ENCODE measurements around the gene MARK4. TPM values are rescaled to one million over a fixed set of nuclear protein-coding genes. Genes with fewer than 3 reads are reported as not detected.

MARK4 gene
- total RNA-seq, 1 experiment from 2014 or later = 58.5 TPM

DNA sequence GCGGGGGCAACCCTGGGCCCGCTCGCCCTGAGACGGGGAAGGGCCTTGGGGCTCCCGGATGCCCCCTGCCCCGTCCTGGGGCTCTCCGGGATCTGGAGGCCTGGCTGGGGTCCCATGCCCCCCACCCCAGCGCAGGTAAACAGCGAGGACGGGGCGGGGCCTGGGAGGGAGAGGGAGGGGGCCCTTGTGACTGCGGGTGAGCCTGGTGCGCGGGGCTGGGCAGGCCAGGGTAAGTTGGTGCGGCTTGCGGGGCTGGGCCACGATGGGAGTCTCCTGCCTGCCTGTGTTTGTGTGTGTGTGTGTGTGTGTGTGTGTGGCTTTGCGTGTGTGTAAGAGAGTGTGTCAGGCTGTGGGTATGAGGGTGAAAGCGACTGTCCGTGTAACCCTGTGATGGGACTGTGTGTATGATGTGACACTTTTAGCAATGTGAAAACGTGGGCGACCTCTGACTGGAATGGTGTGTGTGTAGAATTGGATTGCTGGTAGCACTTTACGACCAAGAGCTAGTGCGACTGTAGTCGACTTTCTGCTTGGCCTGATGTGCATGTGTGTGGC is 89.9 kb downstream of the MARK4 start:
- TF ChIP-seq NR1H2 (CRISPR knock-in tag; IDR thresholded peaks at IDR 0.05) (no peak), TEAD4 (CRISPR knock-in tag; IDR thresholded peaks at IDR 0.05) (no peak), ZNF121 (CRISPR knock-in tag; IDR thresholded peaks at IDR 0.05) (0 out of 2 replicates have a peak, but pooled peaks have one; percentile 4)
- TF ChIP-seq, protein P1, sequence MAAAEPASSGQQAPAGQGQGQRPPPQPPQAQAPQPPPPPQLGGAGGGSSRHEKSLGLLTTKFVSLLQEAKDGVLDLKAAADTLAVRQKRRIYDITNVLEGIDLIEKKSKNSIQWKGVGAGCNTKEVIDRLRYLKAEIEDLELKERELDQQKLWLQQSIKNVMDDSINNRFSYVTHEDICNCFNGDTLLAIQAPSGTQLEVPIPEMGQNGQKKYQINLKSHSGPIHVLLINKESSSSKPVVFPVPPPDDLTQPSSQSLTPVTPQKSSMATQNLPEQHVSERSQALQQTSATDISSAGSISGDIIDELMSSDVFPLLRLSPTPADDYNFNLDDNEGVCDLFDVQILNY (CRISPR knock-in tag; IDR thresholded peaks at IDR 0.05) = no peak
- TF ChIP-seq, protein P2, sequence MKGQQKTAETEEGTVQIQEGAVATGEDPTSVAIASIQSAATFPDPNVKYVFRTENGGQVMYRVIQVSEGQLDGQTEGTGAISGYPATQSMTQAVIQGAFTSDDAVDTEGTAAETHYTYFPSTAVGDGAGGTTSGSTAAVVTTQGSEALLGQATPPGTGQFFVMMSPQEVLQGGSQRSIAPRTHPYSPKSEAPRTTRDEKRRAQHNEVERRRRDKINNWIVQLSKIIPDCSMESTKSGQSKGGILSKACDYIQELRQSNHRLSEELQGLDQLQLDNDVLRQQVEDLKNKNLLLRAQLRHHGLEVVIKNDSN (CRISPR knock-in tag; IDR thresholded peaks at IDR 0.05) = no peak
- TF ChIP-seq, protein P3, sequence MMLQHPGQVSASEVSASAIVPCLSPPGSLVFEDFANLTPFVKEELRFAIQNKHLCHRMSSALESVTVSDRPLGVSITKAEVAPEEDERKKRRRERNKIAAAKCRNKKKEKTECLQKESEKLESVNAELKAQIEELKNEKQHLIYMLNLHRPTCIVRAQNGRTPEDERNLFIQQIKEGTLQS (CRISPR knock-in tag; conservative IDR thresholded peaks at IDR 0.05) = no peak
- H3K27me3 Mint-ChIP-seq (ENCODE audit: low read depth) = peaks cover 15% of the 10 kb centered on the region
- DNase-seq (ENCODE audit: low spot score) (peak; percentile 41), ATAC-seq (peak; percentile 60)
- no peaks in the 10 kb centered on the region for H3K36me3 Mint-ChIP-seq
- no peaks in the 10 kb centered on the region for H3K9me3 Mint-ChIP-seq
- CTCF ChIA-PET = no interaction called here
- POLR2A ChIA-PET = interaction anchor here (0.7 kb wide), 1 partner anchor 61 kb away, joined by 3 read pairs; no protein-coding TSS in a partner anchor
- no peak overlapping the region for H3K4me3 Mint-ChIP-seq
- no peak overlapping the region for H3K27ac Mint-ChIP-seq
- peaks cover 2% of the 10 kb centered on the region; the same call in 1 of the 2 replicates for H3K4me1 Mint-ChIP-seq

DNA sequence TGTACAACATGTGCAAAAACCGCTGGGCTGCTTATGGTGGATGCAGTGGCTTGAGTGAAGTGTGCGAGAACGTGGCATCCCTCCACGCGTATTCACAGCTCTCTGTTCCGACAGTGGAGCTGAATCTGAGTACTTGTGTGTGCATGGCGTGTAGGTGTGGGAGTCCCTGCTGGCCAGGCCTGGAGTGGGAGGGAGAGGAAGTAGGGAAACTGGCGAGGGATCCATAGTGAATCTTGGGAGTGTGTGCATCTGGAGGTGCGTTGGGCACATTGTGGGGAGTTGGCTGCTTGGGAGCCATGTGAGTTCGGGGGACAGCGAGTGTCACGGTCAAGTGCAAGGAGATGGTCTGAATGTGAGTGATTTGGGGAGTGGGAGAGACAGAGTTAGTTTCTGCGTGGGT is 91.8 kb downstream of the MARK4 start:
- POLR2A ChIA-PET = no interaction called here
- CTCF ChIA-PET = interaction anchor here (0.7 kb wide), 1 partner anchor 96 kb away, joined by 3 read pairs; no protein-coding TSS in a partner anchor
- no peaks in the 10 kb centered on the region for H3K36me3 Mint-ChIP-seq
- ATAC-seq (no peak), DNase-seq (ENCODE audit: low spot score) (no peak)
- peaks cover 3% of the 10 kb centered on the region; the same call in 1 of the 2 replicates for H3K4me1 Mint-ChIP-seq
- peaks cover 10% of the 10 kb centered on the region for H3K27me3 Mint-ChIP-seq (ENCODE audit: low read depth)
- TF ChIP-seq, protein P4, sequence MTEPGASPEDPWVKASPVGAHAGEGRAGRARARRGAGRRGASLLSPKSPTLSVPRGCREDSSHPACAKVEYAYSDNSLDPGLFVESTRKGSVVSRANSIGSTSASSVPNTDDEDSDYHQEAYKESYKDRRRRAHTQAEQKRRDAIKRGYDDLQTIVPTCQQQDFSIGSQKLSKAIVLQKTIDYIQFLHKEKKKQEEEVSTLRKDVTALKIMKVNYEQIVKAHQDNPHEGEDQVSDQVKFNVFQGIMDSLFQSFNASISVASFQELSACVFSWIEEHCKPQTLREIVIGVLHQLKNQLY (CRISPR knock-in tag; IDR thresholded peaks at IDR 0.05) = no peak
- TF ChIP-seq, protein P5, sequence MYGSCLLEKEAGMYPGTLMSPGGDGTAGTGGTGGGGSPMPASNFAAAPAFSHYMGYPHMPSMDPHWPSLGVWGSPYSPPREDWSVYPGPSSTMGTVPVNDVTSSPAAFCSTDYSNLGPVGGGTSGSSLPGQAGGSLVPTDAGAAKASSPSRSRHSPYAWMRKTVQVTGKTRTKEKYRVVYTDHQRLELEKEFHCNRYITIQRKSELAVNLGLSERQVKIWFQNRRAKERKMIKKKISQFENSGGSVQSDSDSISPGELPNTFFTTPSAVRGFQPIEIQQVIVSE (CRISPR knock-in tag; IDR thresholded peaks at IDR 0.05; ENCODE audit: borderline replicate concordance) = no peak
- TF ChIP-seq ZBTB21 (CRISPR knock-in tag; IDR thresholded peaks at IDR 0.05; ENCODE audit: borderline replicate concordance) (no peak), NR2C2 (CRISPR knock-in tag; IDR thresholded peaks at IDR 0.05) (no peak), RORB (CRISPR knock-in tag; IDR thresholded peaks at IDR 0.05) (no peak), CREB1 (CRISPR knock-in tag; IDR thresholded peaks at IDR 0.05) (no peak), KAT7 (CRISPR knock-in tag; IDR thresholded peaks at IDR 0.05; ENCODE audit: borderline replicate concordance) (no peak), EMX1 (CRISPR knock-in tag; IDR thresholded peaks at IDR 0.05) (no peak), ZNF263 (CRISPR knock-in tag; IDR thresholded peaks at IDR 0.05; ENCODE audit: low read depth) (no peak), MYBL2 (CRISPR knock-in tag; IDR thresholded peaks at IDR 0.05) (no peak), GRHL2 (CRISPR knock-in tag; IDR thresholded peaks at IDR 0.05; ENCODE audit: insufficient replicate concordance, severe bottlenecking) (no peak), NFE2L1 (CRISPR knock-in tag; IDR thresholded peaks at IDR 0.05) (no peak), FOXJ3 (CRISPR knock-in tag; IDR thresholded peaks at IDR 0.05; ENCODE audit: borderline replicate concordance) (no peak)
- TF ChIP-seq, protein P6, sequence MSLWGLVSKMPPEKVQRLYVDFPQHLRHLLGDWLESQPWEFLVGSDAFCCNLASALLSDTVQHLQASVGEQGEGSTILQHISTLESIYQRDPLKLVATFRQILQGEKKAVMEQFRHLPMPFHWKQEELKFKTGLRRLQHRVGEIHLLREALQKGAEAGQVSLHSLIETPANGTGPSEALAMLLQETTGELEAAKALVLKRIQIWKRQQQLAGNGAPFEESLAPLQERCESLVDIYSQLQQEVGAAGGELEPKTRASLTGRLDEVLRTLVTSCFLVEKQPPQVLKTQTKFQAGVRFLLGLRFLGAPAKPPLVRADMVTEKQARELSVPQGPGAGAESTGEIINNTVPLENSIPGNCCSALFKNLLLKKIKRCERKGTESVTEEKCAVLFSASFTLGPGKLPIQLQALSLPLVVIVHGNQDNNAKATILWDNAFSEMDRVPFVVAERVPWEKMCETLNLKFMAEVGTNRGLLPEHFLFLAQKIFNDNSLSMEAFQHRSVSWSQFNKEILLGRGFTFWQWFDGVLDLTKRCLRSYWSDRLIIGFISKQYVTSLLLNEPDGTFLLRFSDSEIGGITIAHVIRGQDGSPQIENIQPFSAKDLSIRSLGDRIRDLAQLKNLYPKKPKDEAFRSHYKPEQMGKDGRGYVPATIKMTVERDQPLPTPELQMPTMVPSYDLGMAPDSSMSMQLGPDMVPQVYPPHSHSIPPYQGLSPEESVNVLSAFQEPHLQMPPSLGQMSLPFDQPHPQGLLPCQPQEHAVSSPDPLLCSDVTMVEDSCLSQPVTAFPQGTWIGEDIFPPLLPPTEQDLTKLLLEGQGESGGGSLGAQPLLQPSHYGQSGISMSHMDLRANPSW (CRISPR knock-in tag; conservative IDR thresholded peaks at IDR 0.05; ENCODE audit: low read depth) = no peak
- TF ChIP-seq, protein P7, sequence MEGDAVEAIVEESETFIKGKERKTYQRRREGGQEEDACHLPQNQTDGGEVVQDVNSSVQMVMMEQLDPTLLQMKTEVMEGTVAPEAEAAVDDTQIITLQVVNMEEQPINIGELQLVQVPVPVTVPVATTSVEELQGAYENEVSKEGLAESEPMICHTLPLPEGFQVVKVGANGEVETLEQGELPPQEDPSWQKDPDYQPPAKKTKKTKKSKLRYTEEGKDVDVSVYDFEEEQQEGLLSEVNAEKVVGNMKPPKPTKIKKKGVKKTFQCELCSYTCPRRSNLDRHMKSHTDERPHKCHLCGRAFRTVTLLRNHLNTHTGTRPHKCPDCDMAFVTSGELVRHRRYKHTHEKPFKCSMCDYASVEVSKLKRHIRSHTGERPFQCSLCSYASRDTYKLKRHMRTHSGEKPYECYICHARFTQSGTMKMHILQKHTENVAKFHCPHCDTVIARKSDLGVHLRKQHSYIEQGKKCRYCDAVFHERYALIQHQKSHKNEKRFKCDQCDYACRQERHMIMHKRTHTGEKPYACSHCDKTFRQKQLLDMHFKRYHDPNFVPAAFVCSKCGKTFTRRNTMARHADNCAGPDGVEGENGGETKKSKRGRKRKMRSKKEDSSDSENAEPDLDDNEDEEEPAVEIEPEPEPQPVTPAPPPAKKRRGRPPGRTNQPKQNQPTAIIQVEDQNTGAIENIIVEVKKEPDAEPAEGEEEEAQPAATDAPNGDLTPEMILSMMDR (IDR thresholded peaks at IDR 0.05) = no peak
- TF ChIP-seq, protein P8, sequence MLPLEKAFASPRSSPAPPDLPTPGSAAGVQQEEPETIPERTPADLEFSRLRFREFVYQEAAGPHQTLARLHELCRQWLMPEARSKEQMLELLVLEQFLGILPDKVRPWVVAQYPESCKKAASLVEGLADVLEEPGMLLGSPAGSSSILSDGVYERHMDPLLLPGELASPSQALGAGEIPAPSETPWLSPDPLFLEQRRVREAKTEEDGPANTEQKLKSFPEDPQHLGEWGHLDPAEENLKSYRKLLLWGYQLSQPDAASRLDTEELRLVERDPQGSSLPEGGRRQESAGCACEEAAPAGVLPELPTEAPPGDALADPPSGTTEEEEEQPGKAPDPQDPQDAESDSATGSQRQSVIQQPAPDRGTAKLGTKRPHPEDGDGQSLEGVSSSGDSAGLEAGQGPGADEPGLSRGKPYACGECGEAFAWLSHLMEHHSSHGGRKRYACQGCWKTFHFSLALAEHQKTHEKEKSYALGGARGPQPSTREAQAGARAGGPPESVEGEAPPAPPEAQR (CRISPR knock-in tag; IDR thresholded peaks at IDR 0.05) = no peak
- no peak overlapping the region for H3K4me3 Mint-ChIP-seq
- no peak overlapping the region for H3K27ac Mint-ChIP-seq
- H3K9me3 Mint-ChIP-seq = no peaks in the 10 kb centered on the region
